SKM-1 treated with dmso at 0.1 percent for 144 hours (cell line): ENCODE data around the gene MYADML2.
A peak's percentile ranks its signal among the peaks of the same experiment; 100 is the strongest.

Experiments used
- DNase-seq: peaks from one replicate; lab custom pipeline; 2025; ENCODE audit not compliant: unreplicated experiment; lab: John Stamatoyannopoulos, UW

The MYADML2 gene

GRCh38 chr17:81912441-81913309, 34.4 kb downstream of the MYADML2 start:
- no peak for DNase-seq

GRCh38 chr17:81911969-81912368, 35.1 kb downstream of the MYADML2 start:
- DNase-seq = no peak

GRCh38 chr17:81911277-81911961, 35.6 kb downstream of the MYADML2 start, which contains the start of gene PCYT2:
Gene PCYT2 (minus strand): TSS chr17:81911399. CDS start chr17:81911355, 44 bp downstream.
- peak; percentile 69 for DNase-seq

GRCh38 chr17:81910840-81911276, 36.2 kb downstream of the MYADML2 start:
- DNase-seq = no peak

- DNase-seq = no peak
These were observed 36.8 kb downstream of the MYADML2 start for GRCh38 chr17:81909966-81910839.

GRCh38 chr17:81909231-81909630, 37.8 kb downstream of the MYADML2 start:
- DNase-seq = no peak

GRCh38 chr17:81908793-81909192, 38.2 kb downstream of the MYADML2 start:
- no peak for DNase-seq

- DNase-seq = no peak
These were observed 39.6 kb downstream of the MYADML2 start for GRCh38 chr17:81907219-81908145.

GRCh38 chr17:81906476-81907218, 40.4 kb downstream of the MYADML2 start:
- no peak for DNase-seq

GRCh38 chr17:81905993-81906392, 41.0 kb downstream of the MYADML2 start:
- DNase-seq = no peak

GRCh38 chr17:81905424-81905875, 41.6 kb downstream of the MYADML2 start:
- DNase-seq = no peak

- DNase-seq = no peak
These were observed 42.2 kb downstream of the MYADML2 start for GRCh38 chr17:81904600-81905423.

- no peak for DNase-seq
These were observed 43.0 kb downstream of the MYADML2 start for GRCh38 chr17:81903896-81904599.

- no peak for DNase-seq
These were observed 43.6 kb downstream of the MYADML2 start for GRCh38 chr17:81903415-81903831.

GRCh38 chr17:81902653-81903414, 44.2 kb downstream of the MYADML2 start:
- no peak for DNase-seq

GRCh38 chr17:81902023-81902652, 44.9 kb downstream of the MYADML2 start, which contains the start of gene NPB:
Gene NPB (plus strand): TSS chr17:81902238. CDS start chr17:81902278, 40 bp downstream.
- DNase-seq = no peak
